HG02763 (cell line): ENCODE results near the gene GON4L.
"Not testable (repeated sequence)": the region's sequence is repeated elsewhere in the genome, so short reads cannot be mapped to it uniquely, and the experiment has no call there.

Experiments used
- ATAC-seq: cut with Tn5 transposase; IDR thresholded peaks from one replicate; pipeline ENCODE4 v1.9.1; 2021; ENCODE audit warnings: mild to moderate bottlenecking, moderate library complexity; ENCODE audit not compliant: unreplicated experiment

The GON4L gene

DNA sequence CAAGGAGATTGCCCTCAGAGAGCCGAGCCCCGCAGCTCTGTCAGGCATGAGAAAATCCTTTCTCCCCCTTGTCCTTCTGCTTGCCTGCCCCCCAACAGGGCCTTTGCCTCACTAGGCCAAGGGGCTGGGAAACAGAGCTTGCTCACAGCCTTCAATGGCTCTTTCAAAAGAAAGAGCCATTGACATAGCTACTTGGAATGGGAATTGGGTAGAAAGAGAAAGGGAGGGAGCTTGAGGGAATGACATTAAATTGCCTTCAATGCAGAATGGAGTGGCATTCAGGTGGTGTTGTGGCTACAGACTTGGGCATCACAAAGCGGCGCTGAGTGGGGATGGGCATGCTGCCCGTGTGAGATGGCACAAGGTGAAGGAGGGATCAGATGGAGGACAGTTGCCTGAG lies 15.5 kb upstream of the GON4L start:
- no peak for ATAC-seq

DNA sequence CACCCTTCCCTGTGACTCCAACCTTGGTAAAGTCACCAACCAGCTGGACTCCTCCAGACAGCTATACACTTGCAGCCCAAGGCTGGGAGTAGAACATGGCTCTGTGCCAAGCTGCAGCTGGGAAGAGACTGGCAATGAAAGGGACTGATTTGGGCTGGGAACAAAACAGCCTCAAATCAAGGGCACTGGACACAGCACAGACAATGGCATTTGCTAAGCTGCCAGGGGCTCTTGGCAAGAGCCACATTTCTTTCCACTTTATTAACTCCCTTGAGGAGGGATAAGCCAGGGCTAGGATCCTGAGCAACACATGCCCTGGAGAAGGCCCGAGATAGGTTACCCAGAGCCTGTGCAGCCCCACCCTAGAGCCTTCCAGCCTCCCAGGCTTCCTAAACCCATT lies 14.4 kb upstream of the GON4L start:
- ATAC-seq, result no peak

DNA sequence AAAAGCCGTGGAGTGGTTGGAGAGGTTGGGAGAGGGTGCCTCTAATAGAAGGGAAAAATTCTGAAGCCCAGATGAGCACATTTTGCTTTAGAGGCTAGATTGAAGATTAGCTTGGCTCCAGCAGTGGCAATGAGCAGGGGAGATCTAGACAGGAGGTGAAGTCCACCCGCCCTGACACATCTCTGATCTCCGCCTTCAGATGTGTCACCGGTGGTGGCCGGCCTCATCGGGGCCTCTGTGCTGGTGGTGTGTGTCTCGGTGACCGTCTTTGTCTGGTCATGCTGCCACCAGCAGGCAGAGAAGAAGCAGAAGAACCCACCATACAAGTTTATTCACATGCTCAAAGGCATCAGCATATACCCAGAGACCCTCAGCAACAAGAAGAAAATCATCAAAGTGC lies 10.8 kb upstream of the GON4L start:
- no peak for ATAC-seq

DNA sequence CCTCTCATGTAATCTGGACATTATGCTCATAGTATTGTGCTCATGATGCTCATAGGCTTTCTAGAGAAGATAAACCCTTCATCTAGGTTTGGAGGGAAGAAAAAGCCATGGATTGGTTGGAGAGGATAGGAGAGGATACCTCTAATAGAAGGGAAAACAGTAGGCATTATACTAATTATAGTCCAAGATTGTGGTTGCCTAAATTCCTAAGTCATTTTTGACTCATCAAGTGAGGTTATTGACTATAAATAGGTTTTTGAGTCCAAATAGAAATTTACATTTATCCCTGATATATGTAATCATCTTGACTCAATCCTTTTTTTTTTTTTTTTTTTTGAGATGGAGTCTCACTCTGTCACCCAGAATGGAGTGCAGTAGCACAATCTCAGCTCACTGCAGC lies 7.4 kb upstream of the GON4L start:
- ATAC-seq, result no peak

DNA sequence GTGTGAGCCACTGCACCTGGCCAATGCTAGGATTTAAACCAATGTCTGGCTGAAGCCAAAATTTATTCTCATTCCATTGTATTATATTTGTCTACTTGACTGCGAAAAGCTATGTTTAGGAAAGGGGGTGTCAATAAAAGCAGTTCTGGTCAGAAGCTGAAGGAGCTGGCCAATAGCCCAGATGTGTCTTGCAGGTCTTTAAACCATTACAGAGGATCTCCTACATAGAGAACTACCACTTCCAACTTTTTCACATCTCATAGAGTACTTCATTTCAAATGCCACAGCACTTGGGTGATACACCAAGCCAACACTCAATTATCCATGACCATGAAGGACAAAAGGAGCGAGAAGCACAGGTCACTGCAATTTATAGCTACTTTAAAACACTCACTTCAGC lies 4.9 kb upstream of the GON4L start:
- no peak for ATAC-seq

DNA sequence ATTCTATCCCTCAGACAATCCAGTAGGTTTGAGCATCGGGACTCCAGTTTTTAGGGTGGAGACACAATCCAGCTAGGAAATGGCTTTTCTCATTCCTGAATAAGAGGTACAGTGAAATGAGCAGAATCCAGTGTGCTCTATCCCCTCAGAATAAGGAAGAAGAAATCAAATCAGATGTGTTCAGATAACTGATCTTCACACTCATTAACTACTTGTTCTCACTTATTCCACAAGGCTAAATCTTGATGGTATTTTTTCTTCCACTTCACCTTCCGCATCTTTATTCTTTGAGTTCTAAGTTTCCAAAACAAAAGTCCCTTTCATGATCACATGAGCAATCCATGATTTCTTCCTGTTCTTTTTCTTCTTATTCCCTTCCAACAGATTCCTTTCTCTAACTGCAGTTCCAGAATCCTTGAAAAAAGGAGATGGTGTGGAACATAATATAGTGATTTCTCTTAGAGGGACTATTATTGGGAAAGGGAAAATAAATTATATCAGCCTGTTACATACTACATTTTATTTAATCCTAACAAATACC lies 4.0 kb upstream of the GON4L start:
- ATAC-seq, result no peak

DNA sequence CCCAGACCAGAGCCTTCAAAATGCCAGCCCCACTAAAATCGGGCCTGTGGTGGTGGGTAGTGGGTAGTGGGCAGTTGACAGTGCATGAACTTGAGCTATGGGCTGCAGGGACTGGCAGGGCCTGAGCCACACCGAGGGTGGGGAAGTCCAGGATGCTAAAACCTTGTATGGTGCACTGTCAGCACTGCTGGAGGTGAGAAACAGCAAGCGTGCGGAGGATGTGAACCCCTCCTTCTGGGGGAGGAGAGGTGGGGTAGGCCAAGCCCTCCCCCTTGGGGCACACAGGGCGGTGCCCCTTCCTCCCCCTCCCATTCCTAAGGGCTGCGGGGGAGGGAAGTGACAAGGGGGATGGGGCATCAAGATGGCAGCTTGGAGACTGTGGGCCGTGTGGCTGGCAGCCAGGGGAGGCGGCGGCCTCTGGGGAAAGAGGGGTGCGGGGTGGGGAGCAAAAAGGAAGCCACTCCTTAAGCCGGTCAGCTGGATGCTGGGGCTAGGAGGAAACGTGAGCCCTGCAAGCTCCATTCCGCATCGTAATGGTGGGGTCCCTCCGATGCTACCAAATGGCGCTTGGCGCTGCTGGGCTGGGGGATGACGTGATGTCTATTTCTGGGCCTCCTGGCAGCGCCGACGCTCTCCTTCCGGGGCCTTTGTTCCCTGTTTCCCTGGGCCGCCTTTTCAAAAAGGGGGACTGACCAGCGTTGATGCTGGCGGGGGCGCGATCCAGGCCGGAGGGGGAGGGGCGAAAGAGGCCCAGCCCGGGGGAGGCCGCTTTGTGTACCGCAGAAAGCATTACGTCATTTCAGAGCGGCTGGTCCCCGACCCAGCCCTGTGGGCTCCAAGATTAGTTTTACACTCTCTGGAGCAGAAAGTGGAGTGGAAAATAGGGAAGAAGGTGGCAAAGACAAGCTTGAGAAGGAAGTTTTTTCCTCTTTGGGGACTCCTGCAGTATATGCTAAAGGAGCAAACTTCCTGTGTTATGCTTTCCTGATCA lies 3.2 kb upstream of the GON4L start:
- ATAC-seq, result no peak

DNA sequence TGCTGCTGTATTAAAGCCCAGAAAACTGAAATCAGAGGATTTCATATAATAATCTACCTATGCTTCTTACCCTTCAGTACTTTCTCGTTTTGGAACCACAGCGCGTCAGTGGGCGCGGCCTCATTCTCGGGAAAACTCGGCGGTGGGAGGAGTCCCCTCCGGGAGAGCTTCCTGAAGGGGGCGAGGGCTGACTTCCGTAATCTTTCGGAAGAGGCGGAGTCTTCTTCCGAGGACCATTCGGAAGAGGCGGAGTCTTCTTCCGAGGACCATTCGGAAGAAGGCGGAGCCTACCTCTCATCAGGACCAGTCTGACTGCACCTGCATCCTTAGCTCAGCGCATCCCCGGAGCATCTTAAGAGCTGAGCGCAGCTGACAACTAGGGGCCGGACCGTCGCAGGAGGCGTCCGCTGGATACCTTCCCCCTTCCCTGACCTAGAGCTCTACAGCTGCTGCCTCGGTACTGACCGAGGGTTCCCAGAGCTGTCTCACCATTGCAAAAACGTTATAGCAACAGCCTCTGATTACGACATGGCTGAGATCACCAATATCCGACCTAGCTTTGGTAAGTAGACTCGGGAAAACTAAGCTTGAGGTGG lies 2.3 kb upstream of the GON4L start, which contains the start of gene SYT11:
TSS of gene SYT11 (plus strand) at position 334 of the 596 bp plus-strand sequence. CDS start at position 529, 195 bp downstream.
- ATAC-seq, result peak; percentile 67

DNA sequence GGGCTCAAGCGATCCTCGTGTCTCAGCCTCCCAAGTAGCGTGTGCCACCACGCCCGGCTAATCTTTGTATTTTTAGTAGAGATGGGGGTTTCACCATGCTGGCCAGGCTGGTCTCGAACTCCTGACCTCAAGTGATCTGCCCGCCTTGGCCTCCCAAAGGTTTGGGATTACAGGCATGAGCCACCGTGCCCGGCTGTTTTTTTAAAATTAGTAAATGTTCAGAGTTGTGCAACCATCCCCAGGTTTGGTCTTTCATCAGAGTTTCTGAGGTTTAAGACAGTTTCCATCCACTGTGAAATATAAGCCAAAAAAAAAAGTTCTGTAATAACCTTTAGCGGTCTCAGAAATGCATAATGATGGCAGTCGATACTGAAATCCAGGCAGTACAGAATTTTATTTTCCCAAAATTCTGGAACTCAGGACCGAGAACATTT lies 1.8 kb upstream of the GON4L start:
- ATAC-seq, result peak; percentile 8

DNA sequence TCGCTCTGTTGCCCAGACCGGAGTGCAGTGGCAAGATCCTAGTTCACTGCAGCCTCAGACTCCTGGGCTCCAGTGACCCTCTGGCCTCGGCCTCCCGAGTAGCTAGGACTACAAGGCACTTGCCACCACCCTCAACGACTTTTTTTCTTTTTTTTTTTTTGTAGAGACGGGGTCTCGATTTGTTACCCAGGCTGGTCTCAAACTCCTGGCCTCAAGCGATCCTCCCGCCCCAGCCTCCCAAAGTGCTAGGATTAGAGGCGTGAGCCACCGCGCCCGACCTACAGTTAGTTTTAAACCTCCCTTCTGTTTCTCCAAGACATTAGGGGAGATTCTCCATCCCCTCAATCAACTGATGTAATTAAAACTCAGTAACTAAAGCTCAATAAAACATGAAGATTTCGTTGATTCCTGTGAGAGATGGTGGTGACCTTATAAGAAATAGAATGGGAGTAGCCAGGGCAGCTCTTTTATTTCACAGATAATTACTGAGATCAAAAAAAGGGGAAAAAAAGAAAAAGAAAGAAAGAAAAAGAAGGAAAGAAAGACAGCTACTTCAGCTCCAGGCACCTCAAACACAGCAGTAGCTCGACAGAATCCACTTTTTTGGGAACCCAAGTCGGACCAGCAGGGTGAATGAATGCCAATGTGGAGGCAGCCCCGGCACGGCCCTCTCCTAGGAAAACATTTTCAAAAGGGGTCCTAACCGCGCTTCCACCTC lies 598 bp downstream of the GON4L start:
- no peak for ATAC-seq

DNA sequence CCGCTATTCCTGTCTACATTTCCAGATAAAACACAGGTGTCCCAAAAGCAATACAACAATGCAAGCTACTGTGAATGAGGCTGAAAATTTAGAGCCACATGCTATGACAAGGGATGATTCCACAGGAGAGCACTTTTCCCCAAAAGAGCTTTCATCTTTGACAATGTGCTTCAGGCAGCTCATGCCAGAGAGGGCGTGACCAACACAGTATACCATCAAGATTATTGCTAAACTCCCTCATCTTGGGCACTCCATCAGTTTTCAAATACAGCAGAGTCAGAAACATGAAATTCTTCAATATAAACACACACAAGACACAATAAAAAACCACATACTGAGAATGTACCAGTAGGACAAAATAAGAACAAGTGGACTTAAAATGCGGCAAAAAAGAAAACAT lies 6.7 kb downstream of the GON4L start:
- no peak for ATAC-seq

DNA sequence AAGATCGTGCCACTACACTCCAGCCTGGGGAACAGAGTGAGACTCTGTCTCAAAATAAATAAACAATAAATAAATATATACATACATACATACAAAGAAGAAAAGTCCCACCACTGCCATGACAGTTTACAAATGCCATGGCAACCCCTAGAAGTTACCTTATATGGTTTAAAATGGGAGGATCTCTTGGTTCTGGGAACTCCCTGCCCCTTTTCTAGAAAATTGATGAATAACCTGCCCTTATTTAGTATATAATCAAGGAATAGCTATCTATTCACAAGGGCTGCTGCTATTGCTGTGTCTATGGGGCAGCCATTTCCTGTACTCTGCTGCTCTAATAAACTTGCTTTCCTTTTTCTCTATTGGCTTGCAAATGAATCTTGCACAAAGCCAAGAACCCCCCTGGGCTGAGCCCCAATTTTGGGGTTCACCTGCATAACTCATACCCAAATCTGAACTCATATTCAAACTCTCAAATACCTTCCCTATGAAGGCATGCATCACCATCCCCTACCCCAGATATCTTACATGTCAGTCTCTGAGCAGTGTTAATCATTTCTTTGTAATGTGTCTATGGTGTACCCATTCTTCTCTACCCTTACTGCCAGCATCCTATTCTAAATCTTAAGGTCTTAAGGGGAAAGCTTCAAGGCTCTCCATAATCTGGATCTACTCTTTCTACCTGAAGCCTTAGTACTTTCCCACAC lies 9.0 kb downstream of the GON4L start:
- no peak for ATAC-seq

DNA sequence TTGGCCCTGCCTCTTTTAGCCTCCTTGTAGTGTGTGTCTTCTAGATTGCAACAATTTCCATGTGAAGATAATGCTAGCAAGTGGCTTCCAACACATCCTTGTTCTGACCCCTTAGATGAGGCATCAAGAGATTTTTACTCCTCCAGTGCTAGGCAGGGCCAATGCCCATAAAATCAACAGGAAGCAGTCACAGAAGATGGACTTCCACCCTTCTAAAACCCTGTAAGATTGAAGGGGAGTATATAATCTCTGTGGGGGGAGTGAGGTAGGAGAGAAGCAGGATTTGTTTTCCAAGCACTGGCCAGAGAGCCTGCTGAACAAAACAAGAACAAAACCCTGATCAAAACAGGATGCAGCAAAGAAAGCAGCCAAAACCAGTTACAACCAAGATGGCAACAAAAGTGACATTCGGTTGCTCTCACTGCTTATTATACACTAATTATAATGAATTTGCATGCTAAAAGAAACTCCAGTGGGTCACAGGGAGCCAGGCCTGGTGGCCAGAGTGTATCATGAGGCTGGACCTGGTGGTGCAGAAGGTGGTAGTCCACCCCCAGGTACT lies 12.1 kb downstream of the GON4L start:
- no peak for ATAC-seq

DNA sequence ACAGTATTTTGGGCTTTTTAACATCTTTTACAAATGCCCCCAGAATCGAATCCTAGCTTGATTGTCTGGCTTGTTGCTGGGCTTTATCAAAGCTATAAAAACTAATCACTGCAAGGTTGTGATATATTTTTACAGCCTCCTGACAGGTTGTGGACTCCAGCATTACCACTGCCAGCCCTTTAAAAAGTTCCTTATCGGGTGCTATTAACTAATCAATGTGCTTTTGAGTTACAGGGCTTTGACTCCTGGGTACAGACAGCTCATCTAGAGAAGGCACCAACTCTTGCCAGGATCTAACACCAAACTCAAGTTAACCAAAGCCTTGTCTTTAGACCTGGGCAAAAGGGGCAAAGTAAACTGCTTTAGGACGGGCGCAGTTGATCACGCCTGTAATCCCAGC lies 16.6 kb downstream of the GON4L start:
- ATAC-seq, result no peak

DNA sequence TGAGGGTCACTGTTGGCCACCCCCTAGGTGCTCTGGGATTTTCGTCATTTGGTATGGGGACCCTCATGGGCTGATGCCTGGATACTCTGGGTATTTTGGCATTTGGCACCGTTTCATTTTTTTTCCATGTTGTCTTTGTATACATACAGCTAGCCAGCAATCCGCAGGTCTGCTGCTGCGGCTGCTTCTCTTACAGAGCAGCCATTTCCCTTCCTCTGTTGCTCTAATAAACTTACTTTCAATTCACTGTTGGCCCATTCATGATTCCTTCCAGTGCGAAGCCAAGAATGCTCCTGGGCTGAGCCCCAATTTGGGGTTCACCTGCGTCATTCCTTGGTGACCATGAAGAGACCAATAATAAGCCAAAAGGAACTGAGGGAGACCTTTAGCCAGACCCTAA lies 21.5 kb downstream of the GON4L start:
- no peak for ATAC-seq

DNA sequence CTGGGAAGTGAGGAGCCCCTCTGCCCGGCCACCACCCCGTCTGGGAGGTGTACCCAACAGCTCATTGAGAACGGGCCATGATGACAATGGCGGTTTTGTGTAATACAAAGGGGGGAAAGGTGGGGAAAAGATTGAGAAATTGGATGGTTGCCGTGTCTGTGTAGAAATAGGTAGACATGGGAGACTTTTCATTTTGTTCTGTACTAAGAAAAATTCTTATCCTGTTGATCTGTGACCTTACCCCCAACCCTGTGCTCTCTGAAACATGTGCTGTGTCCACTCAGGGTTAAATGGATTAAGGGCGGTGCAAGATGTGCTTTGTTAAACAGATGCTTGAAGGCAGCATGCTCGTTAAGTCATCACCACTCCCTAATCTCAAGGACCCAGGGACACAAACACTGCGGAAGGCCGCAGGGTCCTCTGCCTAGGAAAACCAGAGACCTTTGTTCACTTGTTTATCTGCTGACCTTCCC lies 22.1 kb downstream of the GON4L start:
- not testable (repeated sequence) for ATAC-seq

DNA sequence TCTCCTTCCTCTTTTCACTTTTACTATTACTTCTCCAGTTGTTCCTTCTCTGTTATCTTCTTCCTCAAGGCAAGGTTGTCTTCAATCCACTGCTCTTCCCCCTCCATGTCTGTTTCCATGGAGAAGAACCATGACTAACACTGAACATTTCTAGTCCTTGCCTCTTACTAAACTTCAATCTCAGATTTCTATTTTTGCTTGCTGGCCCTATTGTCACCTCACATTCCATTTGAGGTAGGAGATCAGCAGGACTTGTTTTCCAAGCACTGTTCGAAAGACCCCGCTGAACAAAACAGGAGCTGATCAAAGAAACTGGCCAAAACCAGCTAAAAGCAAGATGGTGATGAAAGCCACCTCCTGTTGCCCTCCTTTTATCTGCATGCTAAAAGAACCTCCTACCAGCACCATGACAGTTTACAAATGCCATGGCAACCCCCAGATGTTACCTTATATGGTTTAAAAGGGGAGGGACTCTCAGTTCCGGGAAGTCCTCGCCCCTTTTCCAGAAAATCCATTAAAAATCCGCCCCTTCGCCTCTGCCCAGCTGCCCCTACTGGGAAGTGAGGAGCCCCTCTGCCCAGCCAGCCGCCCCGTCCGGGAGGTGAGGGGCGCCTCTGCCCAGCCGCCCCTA lies 22.6 kb downstream of the GON4L start:
- ATAC-seq, result no peak

DNA sequence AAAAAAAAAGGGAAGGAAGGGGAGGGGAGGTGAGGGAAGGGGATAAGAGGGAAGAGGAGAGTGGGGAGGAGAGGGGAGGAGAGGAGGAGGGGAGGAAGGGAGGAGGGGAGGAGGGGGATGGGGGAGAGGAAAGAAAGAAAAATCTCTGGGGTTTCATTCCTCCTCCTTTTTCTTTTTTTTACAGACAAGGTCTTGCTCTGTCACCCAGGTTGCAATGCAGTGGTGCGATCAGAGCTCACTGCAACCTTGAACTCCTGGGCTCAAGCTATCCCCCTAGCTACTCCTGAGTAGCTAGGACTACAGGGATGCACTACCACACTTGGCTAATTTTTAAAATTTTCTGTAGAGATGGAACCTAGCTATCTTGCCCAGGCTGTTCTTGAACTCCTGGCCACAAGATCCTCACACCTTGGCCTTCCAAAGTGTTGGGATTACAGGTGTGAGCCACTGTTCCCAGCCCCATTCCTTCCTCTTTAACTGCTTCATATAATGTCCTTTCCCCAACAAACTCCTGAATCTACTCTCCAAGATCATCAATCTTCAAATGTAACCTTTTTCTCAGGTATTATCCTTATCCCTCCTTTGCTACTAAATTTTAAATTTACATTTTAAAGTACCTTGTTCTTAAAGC lies 23.2 kb downstream of the GON4L start:
- ATAC-seq, result no peak

DNA sequence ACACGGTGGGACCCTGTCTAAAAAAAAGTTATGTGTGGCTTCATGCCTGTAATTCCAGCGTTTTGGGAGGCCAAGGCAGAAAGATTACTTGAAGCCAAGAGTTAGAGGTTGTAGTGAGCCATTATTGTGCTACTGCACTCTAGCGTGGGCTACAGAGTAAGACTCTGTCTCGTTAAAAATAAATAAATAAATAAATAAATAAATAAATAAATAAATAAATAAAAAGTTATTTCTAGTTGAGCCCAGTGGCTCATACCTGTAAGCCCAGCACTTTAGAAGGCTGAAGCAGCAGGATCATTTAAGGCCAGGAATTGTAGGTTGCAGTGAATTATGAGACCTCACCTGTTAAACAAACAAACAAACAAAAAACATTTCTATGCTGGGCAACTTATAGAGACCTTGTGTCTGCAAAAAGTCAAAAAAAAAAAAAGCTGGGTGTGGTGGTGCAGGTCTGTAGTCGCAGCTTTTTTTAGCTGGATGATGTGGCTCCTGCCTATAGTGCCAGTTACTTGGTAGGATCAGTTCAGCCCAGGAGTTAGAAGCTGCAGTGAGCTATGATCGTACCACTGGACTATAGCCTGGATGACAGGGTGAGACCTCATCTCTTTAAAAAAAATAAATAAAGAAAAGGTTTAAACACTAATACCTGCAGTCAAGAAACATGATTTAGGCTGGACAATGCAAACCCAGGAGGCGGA lies 25.6 kb downstream of the GON4L start:
- ATAC-seq, result no peak
